Right lobe of liver (tissue), 4 donors: Measurements from ENCODE around the gene ELMOD1.

Experiments
- POLR2A ChIP-seq: fragments of 450-650 bp; IDR thresholded peaks from one replicate; pipeline ENCODE4 v1.6.1; 2017; ENCODE audit warnings: antibody characterized with exemption, mild to moderate bottlenecking
- TF ChIP-seq, protein P1 (sequence below), 4 donors: fragments of 200-600 bp in 3 of 4; fragments of 450-650 bp in 1 of 4; IDR thresholded peaks; one replicate each; pipeline versions ENCODE4 v1.5.1 to v1.8.0; 2016 to 2022; ENCODE audit warnings: antibody characterized with exemption in 4 of 4, mild to moderate bottlenecking in 2 of 4
- donor health status: DM: no; HTN: no; CAD: no.
- donor health status: DM: no; HTN: no; CAD: no.
- donor health status: DM: no; HTN: yes; CAD: no.

DNA sequence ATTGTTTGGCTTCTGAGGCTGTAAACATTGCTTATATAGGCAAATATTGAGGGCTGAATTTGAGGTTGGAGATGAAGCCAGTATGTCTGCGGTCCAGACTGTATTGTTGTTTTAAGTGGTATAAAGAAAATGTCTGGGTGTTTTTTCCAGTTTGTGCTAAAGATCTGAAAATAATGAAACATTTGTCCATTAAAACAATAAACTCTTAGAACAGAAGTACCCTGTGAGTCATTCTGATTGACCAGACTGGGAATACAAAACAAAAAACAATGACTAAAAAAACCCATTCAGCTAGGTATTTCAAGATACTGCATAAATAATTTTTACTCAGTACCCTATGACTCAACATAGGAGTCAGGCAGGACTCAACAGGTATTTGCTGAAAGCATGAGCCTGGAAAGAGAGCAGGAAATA is 45.8 kb upstream of the ELMOD1 start:
- TF ChIP-seq, protein P1, sequence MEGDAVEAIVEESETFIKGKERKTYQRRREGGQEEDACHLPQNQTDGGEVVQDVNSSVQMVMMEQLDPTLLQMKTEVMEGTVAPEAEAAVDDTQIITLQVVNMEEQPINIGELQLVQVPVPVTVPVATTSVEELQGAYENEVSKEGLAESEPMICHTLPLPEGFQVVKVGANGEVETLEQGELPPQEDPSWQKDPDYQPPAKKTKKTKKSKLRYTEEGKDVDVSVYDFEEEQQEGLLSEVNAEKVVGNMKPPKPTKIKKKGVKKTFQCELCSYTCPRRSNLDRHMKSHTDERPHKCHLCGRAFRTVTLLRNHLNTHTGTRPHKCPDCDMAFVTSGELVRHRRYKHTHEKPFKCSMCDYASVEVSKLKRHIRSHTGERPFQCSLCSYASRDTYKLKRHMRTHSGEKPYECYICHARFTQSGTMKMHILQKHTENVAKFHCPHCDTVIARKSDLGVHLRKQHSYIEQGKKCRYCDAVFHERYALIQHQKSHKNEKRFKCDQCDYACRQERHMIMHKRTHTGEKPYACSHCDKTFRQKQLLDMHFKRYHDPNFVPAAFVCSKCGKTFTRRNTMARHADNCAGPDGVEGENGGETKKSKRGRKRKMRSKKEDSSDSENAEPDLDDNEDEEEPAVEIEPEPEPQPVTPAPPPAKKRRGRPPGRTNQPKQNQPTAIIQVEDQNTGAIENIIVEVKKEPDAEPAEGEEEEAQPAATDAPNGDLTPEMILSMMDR (IDR thresholded peaks at IDR 0.05) = no peak
- no peak for TF ChIP-seq POLR2A
